ENCODE data around the gene LTBP3. TPM values are rescaled to one million over a fixed set of nuclear protein-coding genes. Genes with fewer than 3 reads are reported as not detected.

The LTBP3 gene
- total and polyA plus RNA-seq, 4 donors = 8.8 to 46.2 (median 17.0) TPM

DNA sequence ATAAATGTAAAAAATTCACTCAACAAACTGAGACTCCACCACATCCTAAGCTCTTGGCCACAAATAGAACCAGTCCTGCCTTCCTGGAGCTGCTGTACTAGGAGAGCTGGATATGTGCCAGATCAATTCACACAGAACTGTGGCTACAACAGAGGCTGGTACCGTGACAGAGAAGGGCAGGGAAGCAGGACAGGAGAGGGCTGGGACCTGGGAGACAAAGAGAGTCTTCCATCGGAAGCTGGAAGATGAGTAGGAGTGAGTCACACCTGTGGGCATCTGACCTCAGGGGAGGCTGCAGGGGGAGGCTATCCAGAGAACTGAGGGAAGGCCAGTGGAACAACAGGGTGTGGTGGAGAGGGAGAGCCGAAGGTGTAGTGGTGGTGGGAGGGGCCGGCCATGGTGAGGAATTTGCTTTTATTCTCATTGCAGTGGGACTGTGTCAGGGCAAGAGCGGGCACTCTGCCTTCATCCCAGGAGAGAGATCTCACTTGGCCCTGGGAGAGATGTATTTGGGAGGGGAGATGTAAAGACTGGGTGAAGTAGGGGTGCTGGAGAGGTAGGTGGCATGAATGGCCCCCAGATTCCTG is 1.9 kb upstream of the LTBP3 start:
- Histone ChIP-seq H3K9ac (ENCODE audit: low read depth in 1 of 2, low read length in 2 of 2) (peak overlapping the region in 1 of 2 donors; percentile 19), H3K4me3 (ENCODE audit: low read depth in 1 of 3, low read length in 3 of 3) (no peak overlapping the region), H3K27ac (ENCODE audit: low read depth in 1 of 2, low read length in 2 of 2) (peak overlapping the region in 1 of 2 donors; percentile 7), H3K4me1 (ENCODE audit: control insufficient read depth in 4 of 4, insufficient read depth in 4 of 4, low read length in 3 of 4) (peaks cover 10 to 39% (median 16%) of the 10 kb centered on the region in 4 donors), H3K27me3 (ENCODE audit: control insufficient read depth in 4 of 4, insufficient read depth in 4 of 4, low read length in 3 of 4) (no peaks in the 10 kb centered on the region), H3K36me3 (ENCODE audit: control insufficient read depth in 4 of 4, insufficient read depth in 3 of 4, low read depth in 1 of 4, low read length in 3 of 4) (no peaks in the 10 kb centered on the region), H3K9me3 (ENCODE audit: control insufficient read depth in 4 of 4, low read length in 3 of 4) (no peaks in the 10 kb centered on the region)
- no peak for DNase-seq (ENCODE audit: low spot score)
- TF ChIP-seq HNF4G (IDR thresholded peaks at IDR 0.05) (no peak), SP1 (IDR thresholded peaks at IDR 0.05) (no peak), FOXA1 (IDR thresholded peaks at IDR 0.05) (no peak), RXRA (IDR thresholded peaks at IDR 0.05) (no peak), NR2F2 (IDR thresholded peaks at IDR 0.05) (no peak), FOXA2 (IDR thresholded peaks at IDR 0.05) (no peak), EGR1 (IDR thresholded peaks at IDR 0.05; ENCODE audit: low read depth in 2 of 2) (no peak), GABPA (IDR thresholded peaks at IDR 0.05 in 1 of 2, conservative IDR thresholded peaks at IDR 0.05 in 1 of 2) (no peak), HNF4A (conservative IDR thresholded peaks at IDR 0.05) (no peak), JUND (IDR thresholded peaks at IDR 0.05) (no peak), RAD21 (IDR thresholded peaks at IDR 0.05) (no peak)
- TF ChIP-seq, protein P1, sequence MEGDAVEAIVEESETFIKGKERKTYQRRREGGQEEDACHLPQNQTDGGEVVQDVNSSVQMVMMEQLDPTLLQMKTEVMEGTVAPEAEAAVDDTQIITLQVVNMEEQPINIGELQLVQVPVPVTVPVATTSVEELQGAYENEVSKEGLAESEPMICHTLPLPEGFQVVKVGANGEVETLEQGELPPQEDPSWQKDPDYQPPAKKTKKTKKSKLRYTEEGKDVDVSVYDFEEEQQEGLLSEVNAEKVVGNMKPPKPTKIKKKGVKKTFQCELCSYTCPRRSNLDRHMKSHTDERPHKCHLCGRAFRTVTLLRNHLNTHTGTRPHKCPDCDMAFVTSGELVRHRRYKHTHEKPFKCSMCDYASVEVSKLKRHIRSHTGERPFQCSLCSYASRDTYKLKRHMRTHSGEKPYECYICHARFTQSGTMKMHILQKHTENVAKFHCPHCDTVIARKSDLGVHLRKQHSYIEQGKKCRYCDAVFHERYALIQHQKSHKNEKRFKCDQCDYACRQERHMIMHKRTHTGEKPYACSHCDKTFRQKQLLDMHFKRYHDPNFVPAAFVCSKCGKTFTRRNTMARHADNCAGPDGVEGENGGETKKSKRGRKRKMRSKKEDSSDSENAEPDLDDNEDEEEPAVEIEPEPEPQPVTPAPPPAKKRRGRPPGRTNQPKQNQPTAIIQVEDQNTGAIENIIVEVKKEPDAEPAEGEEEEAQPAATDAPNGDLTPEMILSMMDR (IDR thresholded peaks at IDR 0.05; ENCODE audit: low read depth, low read length, missing input control) = no peak
- TF ChIP-seq, protein P2, sequence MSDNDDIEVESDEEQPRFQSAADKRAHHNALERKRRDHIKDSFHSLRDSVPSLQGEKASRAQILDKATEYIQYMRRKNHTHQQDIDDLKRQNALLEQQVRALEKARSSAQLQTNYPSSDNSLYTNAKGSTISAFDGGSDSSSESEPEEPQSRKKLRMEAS (IDR thresholded peaks at IDR 0.05) = no peak
- TF ChIP-seq, protein P3, sequence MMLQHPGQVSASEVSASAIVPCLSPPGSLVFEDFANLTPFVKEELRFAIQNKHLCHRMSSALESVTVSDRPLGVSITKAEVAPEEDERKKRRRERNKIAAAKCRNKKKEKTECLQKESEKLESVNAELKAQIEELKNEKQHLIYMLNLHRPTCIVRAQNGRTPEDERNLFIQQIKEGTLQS (IDR thresholded peaks at IDR 0.05) = no peak
- 42% methylated on average over 5 of the region's 5 CpGs for WGBS

DNA sequence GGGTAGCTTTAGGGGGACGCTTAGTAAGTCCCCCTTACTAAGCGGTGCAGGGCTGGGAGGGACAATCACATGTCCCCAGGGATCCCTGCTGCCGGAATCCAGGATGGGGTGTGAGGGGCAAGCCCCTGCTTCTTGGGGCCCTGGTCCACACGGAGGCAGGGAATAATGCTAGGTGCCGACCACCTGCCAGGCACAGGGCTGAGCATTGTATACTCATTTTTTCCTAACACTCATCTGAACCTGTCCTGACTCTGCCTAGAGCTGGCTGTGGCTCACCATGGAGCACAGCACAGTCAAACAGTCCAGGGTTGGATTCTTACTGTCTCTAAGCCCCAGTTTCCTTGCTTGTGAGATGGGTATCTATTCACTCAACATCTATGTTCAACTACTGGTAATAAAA is 1.4 kb upstream of the LTBP3 start:
- Histone ChIP-seq H3K27me3 (ENCODE audit: control insufficient read depth in 4 of 4, insufficient read depth in 4 of 4, low read length in 3 of 4) (no peaks in the 10 kb centered on the region), H3K4me1 (ENCODE audit: control insufficient read depth in 4 of 4, insufficient read depth in 4 of 4, low read length in 3 of 4) (peaks cover 10 to 39% (median 17%) of the 10 kb centered on the region in 4 donors), H3K36me3 (ENCODE audit: control insufficient read depth in 4 of 4, insufficient read depth in 3 of 4, low read depth in 1 of 4, low read length in 3 of 4) (no peaks in the 10 kb centered on the region), H3K4me3 (ENCODE audit: low read depth in 1 of 3, low read length in 3 of 3) (no peak overlapping the region), H3K9ac (ENCODE audit: low read depth in 1 of 2, low read length in 2 of 2) (peak overlapping the region in 1 of 2 donors; percentile 19), H3K27ac (ENCODE audit: low read depth in 1 of 2, low read length in 2 of 2) (peak overlapping the region in 1 of 2 donors; percentile 77), H3K9me3 (ENCODE audit: control insufficient read depth in 4 of 4, low read length in 3 of 4) (no peaks in the 10 kb centered on the region)
- 86% methylated on average over 5 of the region's 5 CpGs for WGBS
- TF ChIP-seq TAF1 (conservative IDR thresholded peaks at IDR 0.05) (no peak), FOXA2 (IDR thresholded peaks at IDR 0.05) (no peak), EGR1 (IDR thresholded peaks at IDR 0.05; ENCODE audit: low read depth in 2 of 2) (no peak), YY1 (IDR thresholded peaks at IDR 0.05) (no peak), SP1 (IDR thresholded peaks at IDR 0.05) (no peak), JUND (IDR thresholded peaks at IDR 0.05) (no peak), GABPA (IDR thresholded peaks at IDR 0.05 in 1 of 2, conservative IDR thresholded peaks at IDR 0.05 in 1 of 2) (no peak), RXRA (IDR thresholded peaks at IDR 0.05) (no peak)
- TF ChIP-seq, protein P4, sequence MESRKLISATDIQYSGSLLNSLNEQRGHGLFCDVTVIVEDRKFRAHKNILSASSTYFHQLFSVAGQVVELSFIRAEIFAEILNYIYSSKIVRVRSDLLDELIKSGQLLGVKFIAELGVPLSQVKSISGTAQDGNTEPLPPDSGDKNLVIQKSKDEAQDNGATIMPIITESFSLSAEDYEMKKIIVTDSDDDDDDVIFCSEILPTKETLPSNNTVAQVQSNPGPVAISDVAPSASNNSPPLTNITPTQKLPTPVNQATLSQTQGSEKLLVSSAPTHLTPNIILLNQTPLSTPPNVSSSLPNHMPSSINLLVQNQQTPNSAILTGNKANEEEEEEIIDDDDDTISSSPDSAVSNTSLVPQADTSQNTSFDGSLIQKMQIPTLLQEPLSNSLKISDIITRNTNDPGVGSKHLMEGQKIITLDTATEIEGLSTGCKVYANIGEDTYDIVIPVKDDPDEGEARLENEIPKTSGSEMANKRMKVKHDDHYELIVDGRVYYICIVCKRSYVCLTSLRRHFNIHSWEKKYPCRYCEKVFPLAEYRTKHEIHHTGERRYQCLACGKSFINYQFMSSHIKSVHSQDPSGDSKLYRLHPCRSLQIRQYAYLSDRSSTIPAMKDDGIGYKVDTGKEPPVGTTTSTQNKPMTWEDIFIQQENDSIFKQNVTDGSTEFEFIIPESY (IDR thresholded peaks at IDR 0.05) = no peak
- DNase-seq (ENCODE audit: low spot score) = no peak

Data from liver (tissue), 9 donors.